ENCODE measurements around the gene NSUN7. TPM values are rescaled to one million over a fixed set of nuclear protein-coding genes. Genes with fewer than 3 reads are reported as not detected.

The NSUN7 gene
- polyA plus RNA-seq, 1 donor (not counting 4 experiments of a cell fraction or from before 2014, with no cell fraction given): 0.03 TPM

- peak overlapping the region; percentile 36 for H2AFZ ChIP-seq (ENCODE audit: control insufficient read depth, low read length)
- no peak overlapping the region for H3K27ac ChIP-seq (ENCODE audit: control insufficient read depth, insufficient read depth, low read length)
- H3K9ac ChIP-seq (ENCODE audit: control insufficient read depth, extremely low read depth, insufficient read depth, low read length): peak overlapping the region; percentile 8
These were observed 107.1 kb downstream of the NSUN7 start for GRCh38 chr4:40856840-40857362.

DNA sequence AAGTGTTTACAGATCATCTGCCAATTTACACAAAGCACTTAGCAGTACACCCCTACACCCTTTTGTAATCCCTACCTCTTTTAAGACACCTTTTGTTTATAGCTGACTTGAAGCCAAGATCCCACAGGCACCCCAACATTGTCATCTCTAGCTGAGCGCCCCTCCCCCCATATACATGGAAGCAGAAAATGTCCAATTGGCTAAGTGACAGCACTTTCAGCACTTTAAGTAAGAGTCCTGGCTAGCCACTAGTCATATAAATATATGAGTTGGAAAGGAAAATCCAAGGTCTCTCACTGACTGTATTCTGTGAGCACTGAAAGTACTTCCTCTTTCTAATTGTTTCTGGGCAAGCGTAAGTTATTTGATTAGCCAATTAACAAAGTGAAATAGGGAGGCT, 108.2 kb downstream of the NSUN7 start:
- TF ChIP-seq EZH2 (IDR thresholded peaks at IDR 0.05; ENCODE audit: low read length): no peak
- TF ChIP-seq, protein P1, sequence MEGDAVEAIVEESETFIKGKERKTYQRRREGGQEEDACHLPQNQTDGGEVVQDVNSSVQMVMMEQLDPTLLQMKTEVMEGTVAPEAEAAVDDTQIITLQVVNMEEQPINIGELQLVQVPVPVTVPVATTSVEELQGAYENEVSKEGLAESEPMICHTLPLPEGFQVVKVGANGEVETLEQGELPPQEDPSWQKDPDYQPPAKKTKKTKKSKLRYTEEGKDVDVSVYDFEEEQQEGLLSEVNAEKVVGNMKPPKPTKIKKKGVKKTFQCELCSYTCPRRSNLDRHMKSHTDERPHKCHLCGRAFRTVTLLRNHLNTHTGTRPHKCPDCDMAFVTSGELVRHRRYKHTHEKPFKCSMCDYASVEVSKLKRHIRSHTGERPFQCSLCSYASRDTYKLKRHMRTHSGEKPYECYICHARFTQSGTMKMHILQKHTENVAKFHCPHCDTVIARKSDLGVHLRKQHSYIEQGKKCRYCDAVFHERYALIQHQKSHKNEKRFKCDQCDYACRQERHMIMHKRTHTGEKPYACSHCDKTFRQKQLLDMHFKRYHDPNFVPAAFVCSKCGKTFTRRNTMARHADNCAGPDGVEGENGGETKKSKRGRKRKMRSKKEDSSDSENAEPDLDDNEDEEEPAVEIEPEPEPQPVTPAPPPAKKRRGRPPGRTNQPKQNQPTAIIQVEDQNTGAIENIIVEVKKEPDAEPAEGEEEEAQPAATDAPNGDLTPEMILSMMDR (optimal IDR thresholded peaks at IDR 0.05 in 1 of 3, IDR thresholded peaks at IDR 0.05 in 1 of 3, conservative IDR thresholded peaks at IDR 0.05 in 1 of 3; ENCODE audit: extremely low read depth in 1 of 3, insufficient read depth in 2 of 3, low read length in 3 of 3): no peak
- Histone ChIP-seq H3K4me2 (ENCODE audit: control insufficient read depth, extremely low read depth, insufficient read depth, low read depth, low read length) (no peak overlapping the region), H3K27ac (ENCODE audit: control insufficient read depth, insufficient read depth, low read length) (no peak overlapping the region), H3K36me3 (ENCODE audit: control insufficient read depth in 2 of 2, extremely low read depth in 1 of 2, insufficient read depth in 2 of 2, low read length in 2 of 2) (peaks cover 0 to 6% of the 10 kb centered on the region in 2 experiments), H3K79me2 (ENCODE audit: control insufficient read depth, insufficient read depth, low read length) (no peaks in the 10 kb centered on the region), H3K9me3 (ENCODE audit: control insufficient read depth, low read depth, low read length) (no peaks in the 10 kb centered on the region), H3K9me1 (ENCODE audit: control insufficient read depth, extremely low read depth, insufficient read depth, low read length) (no peaks in the 10 kb centered on the region), H3K27me3 (ENCODE audit: control insufficient read depth, extremely low read depth, insufficient read depth, low read length) (no peaks in the 10 kb centered on the region), H3K9ac (ENCODE audit: control insufficient read depth, extremely low read depth, insufficient read depth, low read length) (no peak overlapping the region), H3K4me3 (ENCODE audit: control insufficient read depth in 2 of 3, extremely low read depth in 1 of 3, insufficient read depth in 2 of 3, low read depth in 1 of 3, low read length in 3 of 3) (no peak overlapping the region), H3K4me1 (ENCODE audit: control insufficient read depth, extremely low read depth, insufficient read depth, low read length) (peaks cover 2% of the 10 kb centered on the region), H4K20me1 (ENCODE audit: control insufficient read depth, extremely low read depth, insufficient read depth, low read length) (no peaks in the 10 kb centered on the region), H2AFZ (ENCODE audit: control insufficient read depth, low read length) (no peak overlapping the region)
- FAIRE-seq: no peak
- dilution Hi-C loops (cut with MboI; ENCODE audit: extremely low pct_ligation_motif_present, low sequenced_read_pairs): no loop called here
- no peak for DNase-seq (ENCODE audit: low read depth, low spot score)

More at GRCh38 chr4:40856840-40857362, 107.1 kb downstream of the NSUN7 start:
- DNase-seq (ENCODE audit: low read depth, low spot score) (no peak), FAIRE-seq (no peak)
- dilution Hi-C loops (cut with MboI; ENCODE audit: extremely low pct_ligation_motif_present, low sequenced_read_pairs): no loop called here
- Histone ChIP-seq H3K9me1 (ENCODE audit: control insufficient read depth, extremely low read depth, insufficient read depth, low read length) (no peaks in the 10 kb centered on the region), H3K4me2 (ENCODE audit: control insufficient read depth, extremely low read depth, insufficient read depth, low read depth, low read length) (peak overlapping the region; percentile 35), H3K79me2 (ENCODE audit: control insufficient read depth, insufficient read depth, low read length) (no peaks in the 10 kb centered on the region), H3K9me3 (ENCODE audit: control insufficient read depth, low read depth, low read length) (no peaks in the 10 kb centered on the region), H3K36me3 (ENCODE audit: control insufficient read depth in 2 of 2, extremely low read depth in 1 of 2, insufficient read depth in 2 of 2, low read length in 2 of 2) (peaks cover 0 to 4% of the 10 kb centered on the region in 2 experiments), H4K20me1 (ENCODE audit: control insufficient read depth, extremely low read depth, insufficient read depth, low read length) (no peaks in the 10 kb centered on the region), H3K4me1 (ENCODE audit: control insufficient read depth, extremely low read depth, insufficient read depth, low read length) (peaks cover 2% of the 10 kb centered on the region), H3K4me3 (ENCODE audit: control insufficient read depth in 2 of 3, extremely low read depth in 1 of 3, insufficient read depth in 2 of 3, low read depth in 1 of 3, low read length in 3 of 3) (peak overlapping the region in 2 of 3 experiments; percentile 12 to 52), H3K27me3 (ENCODE audit: control insufficient read depth, extremely low read depth, insufficient read depth, low read length) (no peaks in the 10 kb centered on the region)
- TF ChIP-seq EZH2 (IDR thresholded peaks at IDR 0.05; ENCODE audit: low read length): no peak
- TF ChIP-seq, protein P1 (optimal IDR thresholded peaks at IDR 0.05 in 1 of 3, IDR thresholded peaks at IDR 0.05 in 1 of 3, conservative IDR thresholded peaks at IDR 0.05 in 1 of 3; ENCODE audit: extremely low read depth in 1 of 3, insufficient read depth in 2 of 3, low read length in 3 of 3): no peak

Measured in keratinocyte (primary cell).